Smooth muscle cell (in vitro differentiated cells): ENCODE measurements around the gene CNTRL. TPM values are rescaled to one million over a fixed set of nuclear protein-coding genes. Genes with fewer than 3 reads are reported as not detected.

Experiments
- DNase-seq: peaks from one replicate; lab custom pipeline; 2025; ENCODE audit not compliant: unreplicated experiment; lab: John Stamatoyannopoulos, UW
- H2AFZ ChIP-seq: fragments of 200-600 bp; sonication (generic); 2 replicates; pipeline ENCODE4 v1.6.0; 2016; ENCODE audit warnings: antibody characterized with exemption, low read depth, mild to moderate bottlenecking
- H3F3A ChIP-seq: fragments of 200-600 bp; sonication (generic); 2 replicates; pipeline ENCODE4 v1.6.0; 2017; ENCODE audit warnings: antibody characterized with exemption, low read depth
- H3K27ac ChIP-seq: fragments of 200-600 bp; sonication (generic); 2 replicates; pipeline ENCODE4 v1.5.1; 2016; ENCODE audit warnings: low read depth, mild to moderate bottlenecking
- H3K27me3 ChIP-seq: fragments of 200-600 bp; sonication (generic); 2 replicates; pipeline ENCODE4 v1.6.1; 2016; ENCODE audit warnings: low read depth, mild to moderate bottlenecking
- H3K36me3 ChIP-seq: fragments of 200-600 bp; sonication (generic); 2 replicates; pipeline ENCODE4 v1.5.1; 2016; ENCODE audit warnings: low read depth
- H3K4me1 ChIP-seq: fragments of 200-600 bp; sonication (generic); 2 replicates; pipeline ENCODE4 v1.5.1; 2016; ENCODE audit warnings: low read depth
- H3K4me2 ChIP-seq: fragments of 200-600 bp; sonication (generic); 2 replicates; pipeline ENCODE4 v1.6.0; 2016; ENCODE audit warnings: mild to moderate bottlenecking
- H3K4me3 ChIP-seq: fragments of 200-600 bp; sonication (generic); 2 replicates; pipeline ENCODE4 v1.5.1; 2016; ENCODE audit warnings: mild to moderate bottlenecking
- H3K79me2 ChIP-seq: fragments of 200-600 bp; sonication (generic); 2 replicates; pipeline ENCODE4 v1.6.0; 2016; ENCODE audit warnings: low read depth, mild to moderate bottlenecking
- H3K9ac ChIP-seq: fragments of 200-600 bp; sonication (generic); 2 replicates; pipeline ENCODE4 v1.6.0; 2016; ENCODE audit warnings: low read depth
- H3K9me3 ChIP-seq: fragments of 200-600 bp; sonication (generic); replicated peaks from 2 replicates; pipeline ENCODE4 v1.5.1; 2016; ENCODE audit warnings: low read depth
- H4K20me1 ChIP-seq: fragments of 200-600 bp; sonication (generic); 2 replicates; pipeline ENCODE4 v1.6.0; 2016; ENCODE audit warnings: low read depth
- CTCF ChIP-seq: fragments of 200-600 bp; sonication (generic); IDR thresholded peaks from 2 replicates; pipeline ENCODE4 v1.5.1; 2017; ENCODE audit warnings: borderline replicate concordance, mild to moderate bottlenecking, antibody characterized with exemption; ENCODE audit not compliant: insufficient read depth, poor library complexity, severe bottlenecking
- WGBS: methylation state at CpG from one replicate; pipeline ENCODE4 v1.1.7; 2016; ENCODE audit warnings: low lambda C conversion rate; 5-methylcytosine and 5-hydroxymethylcytosine counted together
- polyA plus RNA-seq: library from polyadenylated mRNA; unstranded; fragments of >200 nt; fragmentation: Nextera tagmentation; extraction: Ambion mirVana; gene quantifications from 2 replicates; pipeline ENCODE4 v1.2.1, GENCODE V29; 2016
- total RNA-seq: library from RNA; depleted of rRNA; stranded (reverse); fragments of >200 nt; gene quantifications from 2 replicates; pipeline ENCODE4 v1.2.3, GENCODE V29; 2014

CNTRL gene
- total and polyA plus RNA-seq, 2 experiments from 2014 or later, result 3.6 to 9.1 TPM

- no peaks in the 10 kb centered on the region for H3F3A ChIP-seq
- no peak overlapping the region for H3K4me3 ChIP-seq
- DNase-seq, result no peak
- no peaks in the 10 kb centered on the region for H3K4me1 ChIP-seq
- no peaks in the 10 kb centered on the region for H3K9me3 ChIP-seq
- no peak for TF ChIP-seq CTCF
- no peak overlapping the region for H3K4me2 ChIP-seq
- H2AFZ ChIP-seq, result no peak overlapping the region
- H3K27ac ChIP-seq, result no peak overlapping the region
- H3K79me2 ChIP-seq, result no peaks in the 10 kb centered on the region
- H3K27me3 ChIP-seq, result no peaks in the 10 kb centered on the region
- peaks cover 8% of the 10 kb centered on the region for H3K36me3 ChIP-seq
- H4K20me1 ChIP-seq, result no peaks in the 10 kb centered on the region
- 96% methylated on average over 4 of the region's 4 CpGs for WGBS
- H3K9ac ChIP-seq, result no peak overlapping the region
Observed at GRCh38 chr9:121157939-121158338, 83.2 kb downstream of the CNTRL start.

- Histone ChIP-seq H3K9ac (no peak overlapping the region), H3K27me3 (no peaks in the 10 kb centered on the region), H3K9me3 (no peaks in the 10 kb centered on the region), H3K27ac (no peak overlapping the region), H3K36me3 (peaks cover 8% of the 10 kb centered on the region), H3K4me3 (no peak overlapping the region), H3K79me2 (no peaks in the 10 kb centered on the region), H4K20me1 (no peaks in the 10 kb centered on the region), H3K4me2 (no peak overlapping the region), H3F3A (no peaks in the 10 kb centered on the region), H2AFZ (no peak overlapping the region), H3K4me1 (no peaks in the 10 kb centered on the region)
- WGBS, result 97% methylated on average over 1 of the region's 1 CpG
- DNase-seq, result no peak
- no peak for TF ChIP-seq CTCF
Observed at GRCh38 chr9:121160025-121160424, 85.3 kb downstream of the CNTRL start.

- Histone ChIP-seq H4K20me1 (no peaks in the 10 kb centered on the region), H3F3A (no peaks in the 10 kb centered on the region), H3K27me3 (no peaks in the 10 kb centered on the region), H3K36me3 (peaks cover 1% of the 10 kb centered on the region), H3K4me3 (no peak overlapping the region), H3K9ac (no peak overlapping the region), H3K27ac (no peak overlapping the region), H3K79me2 (no peaks in the 10 kb centered on the region), H3K9me3 (no peaks in the 10 kb centered on the region), H3K4me1 (no peaks in the 10 kb centered on the region), H2AFZ (no peak overlapping the region), H3K4me2 (no peak overlapping the region)
- no peak for TF ChIP-seq CTCF
- no peak for DNase-seq
- WGBS, result 99% methylated on average over 2 of the region's 2 CpGs
Observed at GRCh38 chr9:121168052-121168451, 93.3 kb downstream of the CNTRL start.

- no peak for DNase-seq
- Histone ChIP-seq H2AFZ (no peak overlapping the region), H3K27me3 (no peaks in the 10 kb centered on the region), H4K20me1 (no peaks in the 10 kb centered on the region), H3F3A (no peaks in the 10 kb centered on the region), H3K36me3 (peaks cover 5% of the 10 kb centered on the region), H3K79me2 (no peaks in the 10 kb centered on the region), H3K9me3 (no peaks in the 10 kb centered on the region), H3K9ac (no peak overlapping the region), H3K4me3 (no peak overlapping the region), H3K27ac (no peak overlapping the region), H3K4me1 (no peaks in the 10 kb centered on the region), H3K4me2 (no peak overlapping the region)
- 83% methylated on average over 3 of the region's 3 CpGs for WGBS
- peak; percentile 28 for TF ChIP-seq CTCF
Observed at GRCh38 chr9:121169094-121169601, 94.4 kb downstream of the CNTRL start.
